GM19467 (cell line): ENCODE measurements around the gene ACRBP.
"Not testable (repeated sequence)": the region's sequence is repeated elsewhere in the genome, so short reads cannot be mapped to it uniquely, and the experiment has no call there.

Source experiments
- ATAC-seq: cut with Tn5 transposase; IDR thresholded peaks from one replicate; pipeline ENCODE4 v1.9.1; 2021; ENCODE audit warnings: mild to moderate bottlenecking, moderate library complexity; ENCODE audit not compliant: unreplicated experiment

Gene ACRBP

GRCh38 chr12:6618483-6619225 lies 28.6 kb downstream of the ACRBP start:
- ATAC-seq, result no peak

- ATAC-seq, result no peak
Measured at GRCh38 chr12:6615802-6616201, 31.4 kb downstream of the ACRBP start.

- ATAC-seq, result no peak
Measured at GRCh38 chr12:6614513-6615172, 32.6 kb downstream of the ACRBP start.

GRCh38 chr12:6613776-6614512 lies 33.3 kb downstream of the ACRBP start:
- ATAC-seq, result no peak

GRCh38 chr12:6613015-6613775 lies 34.0 kb downstream of the ACRBP start:
- ATAC-seq, result no peak

GRCh38 chr12:6612652-6613014 lies 34.6 kb downstream of the ACRBP start:
- ATAC-seq, result no peak

- no peak for ATAC-seq
Measured at GRCh38 chr12:6612247-6612646, 35.0 kb downstream of the ACRBP start.

- ATAC-seq, result no peak
Measured at GRCh38 chr12:6608592-6609281, 38.5 kb downstream of the ACRBP start.

GRCh38 chr12:6607751-6608591 lies 39.3 kb downstream of the ACRBP start:
- ATAC-seq, result peak; percentile 34

GRCh38 chr12:6606331-6607131 lies 40.7 kb downstream of the ACRBP start:
- no peak for ATAC-seq

GRCh38 chr12:6605421-6606330 lies 41.6 kb downstream of the ACRBP start:
- no peak for ATAC-seq

GRCh38 chr12:6604259-6605029 lies 42.8 kb downstream of the ACRBP start:
- no peak for ATAC-seq

GRCh38 chr12:6603095-6603567 lies 44.1 kb downstream of the ACRBP start:
- ATAC-seq, result no peak

GRCh38 chr12:6602526-6602925 lies 44.7 kb downstream of the ACRBP start:
- no peak for ATAC-seq

GRCh38 chr12:6595673-6596072 lies 51.6 kb downstream of the ACRBP start:
- not testable (repeated sequence) for ATAC-seq

GRCh38 chr12:6592087-6592486 lies 55.1 kb downstream of the ACRBP start:
- ATAC-seq, result no peak
